NCI-H748 treated with DMSO at 0.1 percent for 48 hours (cell line): ENCODE results near the gene NEO1.
"Not testable (repeated sequence)": the region's sequence is repeated elsewhere in the genome, so short reads cannot be mapped to it uniquely, and the experiment has no call there.

Source experiments
- DNase-seq: peaks from one replicate; lab custom pipeline; 2025; lab: John Stamatoyannopoulos, UW

NEO1 gene

GRCh38 chr15:73142802-73143762 lies 90.8 kb downstream of the NEO1 start:
- DNase-seq, result no peak

GRCh38 chr15:73143763-73144155 lies 91.5 kb downstream of the NEO1 start:
- DNase-seq, result no peak

- DNase-seq, result no peak
Observed at GRCh38 chr15:73146419-73146818, 94.2 kb downstream of the NEO1 start.

- no peak for DNase-seq
Observed at GRCh38 chr15:73150831-73151230, 98.6 kb downstream of the NEO1 start.

GRCh38 chr15:73153024-73153423 lies 100.8 kb downstream of the NEO1 start:
- DNase-seq, result no peak

- DNase-seq, result no peak
Observed at GRCh38 chr15:73153447-73153846, 101.2 kb downstream of the NEO1 start.

GRCh38 chr15:73156431-73157191 lies 104.3 kb downstream of the NEO1 start:
- no peak for DNase-seq

GRCh38 chr15:73161546-73161945 lies 109.3 kb downstream of the NEO1 start:
- DNase-seq, result no peak

GRCh38 chr15:73165435-73165834 lies 113.2 kb downstream of the NEO1 start:
- no peak for DNase-seq

- no peak for DNase-seq
Observed at GRCh38 chr15:73165844-73166243, 113.6 kb downstream of the NEO1 start.

GRCh38 chr15:73166711-73167110 lies 114.4 kb downstream of the NEO1 start:
- not testable (repeated sequence) for DNase-seq

- no peak for DNase-seq
Observed at GRCh38 chr15:73168487-73168886, 116.2 kb downstream of the NEO1 start.

GRCh38 chr15:73171711-73172110 lies 119.4 kb downstream of the NEO1 start:
- no peak for DNase-seq

GRCh38 chr15:73172508-73172907 lies 120.2 kb downstream of the NEO1 start:
- DNase-seq, result no peak

- no peak for DNase-seq
Observed at GRCh38 chr15:73174171-73174570, 121.9 kb downstream of the NEO1 start.

- no peak for DNase-seq
Observed at GRCh38 chr15:73175382-73175781, 123.1 kb downstream of the NEO1 start.

- DNase-seq, result no peak
Observed at GRCh38 chr15:73176598-73176997, 124.3 kb downstream of the NEO1 start.

GRCh38 chr15:73183071-73183470 lies 130.8 kb downstream of the NEO1 start:
- no peak for DNase-seq

GRCh38 chr15:73190189-73190601 lies 137.9 kb downstream of the NEO1 start:
- DNase-seq, result no peak

- no peak for DNase-seq
Observed at GRCh38 chr15:73195166-73195565, 142.9 kb downstream of the NEO1 start.

GRCh38 chr15:73196113-73196512 lies 143.8 kb downstream of the NEO1 start:
- DNase-seq, result no peak

GRCh38 chr15:73200339-73200738 lies 148.1 kb downstream of the NEO1 start:
- no peak for DNase-seq

- DNase-seq, result no peak
Observed at GRCh38 chr15:73210630-73211029, 158.4 kb downstream of the NEO1 start.
